Mucosa of gallbladder (tissue), 1 donor: Measurements from ENCODE around the gene TMEM72. TPM values are rescaled to one million over a fixed set of nuclear protein-coding genes. Genes with fewer than 3 reads are reported as not detected.
"Not testable (repeated sequence)": the region's sequence is repeated elsewhere in the genome, so short reads cannot be mapped to it uniquely, and the experiment has no call there.

Source experiments
- DNase-seq: peaks from one replicate; pipeline ENCODE4 v3.0.0-alpha.2; 2020; ENCODE audit warnings: low spot score
- total RNA-seq: library from RNA; stranded (reverse); gene quantifications from one replicate; pipeline ENCODE4 v1.2.1, GENCODE V29; 2021
- donor health status: DM: no; HTN: no; CAD: no.

The TMEM72 gene
- total RNA-seq = not detected

GRCh38 chr10:44911081-44911540, at the start of gene TMEM72:
TMEM72 (plus strand) TSS chr10:44911337; CDS start chr10:44911513, 176 bp downstream.
- peak; percentile 71 for DNase-seq

GRCh38 chr10:44862006-44862751, 49.0 kb upstream of the TMEM72 start:
- no peak for DNase-seq

DNA sequence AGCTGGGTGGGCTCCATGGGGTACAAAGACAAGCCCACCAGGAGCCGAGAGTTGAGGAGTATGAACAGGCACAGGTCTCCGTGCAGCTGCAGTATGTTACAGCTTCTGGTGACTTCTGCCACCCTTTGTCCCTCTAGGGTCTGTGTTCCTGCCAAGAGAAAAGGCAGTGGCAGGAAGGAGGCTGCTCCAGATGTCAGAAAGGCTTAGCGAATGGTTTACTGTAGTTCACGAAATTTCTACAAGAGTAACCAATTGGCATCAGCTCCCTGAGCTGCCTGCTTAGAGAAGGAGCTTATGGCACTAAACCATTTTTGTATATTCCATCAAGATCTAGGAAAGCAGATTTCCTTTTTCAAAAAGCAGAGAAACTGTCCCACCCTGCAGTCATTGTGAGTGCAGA, 48.2 kb upstream of the TMEM72 start:
- no peak for DNase-seq

- no peak for DNase-seq
Observed at GRCh38 chr10:44863344-44864047, 47.6 kb upstream of the TMEM72 start.

DNA sequence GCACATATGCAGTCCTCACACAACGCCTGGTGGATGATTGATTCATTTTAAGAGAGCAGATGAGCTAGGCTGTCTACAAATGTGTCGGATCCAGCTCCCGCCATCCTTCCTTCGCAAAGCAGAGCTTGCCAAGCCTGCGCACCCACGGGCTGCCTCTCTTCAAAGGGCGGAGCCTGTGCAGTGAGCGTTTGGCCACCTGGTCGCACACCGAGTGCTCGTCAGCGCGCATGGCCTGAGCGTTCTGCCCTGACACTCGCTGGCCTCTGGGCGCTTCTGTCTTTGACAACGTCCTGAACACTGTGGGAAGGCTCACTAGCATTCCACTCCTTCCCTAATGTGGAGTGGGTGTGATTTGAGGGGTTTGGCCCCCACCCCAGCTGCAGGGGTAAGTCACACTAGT, 47.1 kb upstream of the TMEM72 start:
- peak; percentile 38 for DNase-seq

GRCh38 chr10:44864637-44865288, 46.4 kb upstream of the TMEM72 start:
- peak; percentile 93 for DNase-seq

GRCh38 chr10:44865289-44865671, 45.9 kb upstream of the TMEM72 start:
- no peak for DNase-seq

DNA sequence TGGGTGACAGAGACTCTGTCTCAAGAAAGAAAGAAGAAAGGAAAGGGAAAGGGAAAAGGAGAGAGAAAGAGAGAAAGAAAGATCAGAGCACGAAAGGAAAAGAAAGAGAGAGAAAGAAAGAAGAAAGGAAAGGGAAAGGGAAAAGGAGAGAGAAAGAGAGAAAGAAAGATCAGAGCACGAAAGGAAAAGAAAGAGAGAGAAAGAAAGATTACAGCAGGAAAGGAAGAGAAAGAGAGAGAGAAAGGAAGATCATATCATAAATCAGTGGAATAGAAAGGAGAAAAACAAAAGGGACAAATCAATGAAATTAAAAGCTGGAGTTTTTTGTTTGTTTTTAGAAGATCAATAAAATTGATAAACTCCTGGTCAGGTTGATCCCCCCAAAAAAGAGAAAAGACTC, 44.8 kb upstream of the TMEM72 start:
- DNase-seq = not testable (repeated sequence)

- no peak for DNase-seq
Observed at GRCh38 chr10:44870031-44870430, 41.1 kb upstream of the TMEM72 start.

DNA sequence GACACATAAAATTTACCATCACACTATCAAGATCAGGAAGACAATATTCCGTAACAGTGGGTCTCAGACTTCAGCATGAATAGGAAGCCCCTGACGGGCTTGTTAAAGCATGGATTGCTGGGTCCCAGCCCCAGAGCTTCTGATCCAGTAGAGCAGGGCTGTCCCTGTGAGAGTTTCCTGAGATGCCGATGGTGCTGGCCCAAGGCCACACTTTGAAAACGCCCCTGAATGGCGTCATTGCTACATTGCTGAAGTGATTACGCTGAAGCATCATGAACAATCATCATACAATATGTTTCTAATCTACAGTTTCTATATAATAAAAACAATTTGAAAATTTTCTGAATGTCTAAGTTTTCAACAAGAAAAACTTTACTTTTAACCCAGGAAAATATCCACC, 38.0 kb upstream of the TMEM72 start:
- DNase-seq = no peak

- DNase-seq = no peak
Observed at GRCh38 chr10:44874166-44874565, 37.0 kb upstream of the TMEM72 start.

DNA sequence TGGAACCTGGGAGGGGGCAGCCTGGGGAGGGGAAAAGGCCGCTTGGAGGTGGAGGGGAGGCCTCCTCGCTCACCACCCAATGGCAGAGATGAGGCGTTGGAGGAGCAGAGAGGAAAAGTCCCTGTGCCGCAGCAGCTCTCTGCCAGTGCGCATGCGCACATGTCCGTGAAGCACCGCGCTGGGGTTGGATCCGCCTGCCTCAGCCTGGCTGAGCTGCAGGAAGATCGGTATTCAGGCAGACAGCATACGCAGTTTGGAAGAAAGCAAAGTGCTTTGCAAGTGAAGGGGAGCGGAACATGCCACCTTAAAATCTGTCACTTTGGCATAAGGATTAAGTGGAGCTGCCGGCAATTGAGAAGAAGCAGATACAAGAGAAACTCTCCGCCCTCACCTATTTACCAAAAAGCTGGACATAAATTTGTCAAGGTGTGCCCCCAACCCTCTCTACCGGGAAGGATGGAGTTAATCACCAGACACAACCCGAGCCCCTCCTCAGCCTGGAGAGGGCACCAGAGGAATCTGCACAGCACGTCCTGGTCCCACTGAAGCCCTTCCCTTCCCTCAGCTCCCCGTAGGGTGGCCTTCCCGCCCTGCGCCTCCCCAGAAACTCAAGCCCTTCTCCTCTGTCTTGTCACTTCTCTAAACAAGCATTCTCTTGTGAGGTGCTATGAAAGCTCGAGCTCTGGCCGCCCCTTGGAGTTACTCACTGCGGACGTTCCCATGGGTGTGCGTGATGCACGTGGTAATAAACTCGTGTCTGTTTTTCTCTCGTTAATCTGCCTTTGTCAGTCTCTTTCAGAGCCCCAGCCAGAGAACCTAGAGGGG, 32.2 kb upstream of the TMEM72 start:
- peak; percentile 88 for DNase-seq

- no peak for DNase-seq
Observed at GRCh38 chr10:44879531-44879899, 31.6 kb upstream of the TMEM72 start.

DNA sequence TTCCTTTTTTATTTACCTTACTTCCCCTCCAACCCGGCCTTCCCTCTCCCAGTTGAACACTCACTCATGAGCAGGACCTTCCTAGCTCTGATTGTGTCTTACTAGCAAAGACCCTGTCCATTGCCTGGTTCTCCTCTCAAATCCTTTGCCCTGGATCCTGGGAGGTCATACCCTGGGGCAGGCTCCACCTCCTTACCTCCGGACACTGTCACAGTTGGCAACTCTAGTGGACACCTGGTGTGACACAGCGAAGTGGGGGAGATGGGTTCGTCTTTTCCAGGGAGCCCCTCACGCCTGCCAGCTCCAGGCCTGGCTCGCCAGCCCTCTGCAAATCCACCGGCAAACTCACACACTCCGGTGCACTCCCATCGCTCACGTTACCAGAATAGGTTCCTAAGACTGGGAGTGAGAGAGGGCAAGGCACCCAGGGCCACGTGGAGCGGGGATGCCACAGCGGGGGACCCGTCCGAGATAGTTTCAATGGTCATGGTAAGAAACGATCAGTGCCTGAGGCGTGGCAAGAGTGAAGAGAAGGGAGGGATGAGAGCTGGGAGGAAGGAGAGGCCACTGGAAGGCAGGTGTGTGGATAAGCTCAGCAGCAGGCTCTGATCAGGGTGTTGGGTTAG, 30.9 kb upstream of the TMEM72 start:
- no peak for DNase-seq

DNA sequence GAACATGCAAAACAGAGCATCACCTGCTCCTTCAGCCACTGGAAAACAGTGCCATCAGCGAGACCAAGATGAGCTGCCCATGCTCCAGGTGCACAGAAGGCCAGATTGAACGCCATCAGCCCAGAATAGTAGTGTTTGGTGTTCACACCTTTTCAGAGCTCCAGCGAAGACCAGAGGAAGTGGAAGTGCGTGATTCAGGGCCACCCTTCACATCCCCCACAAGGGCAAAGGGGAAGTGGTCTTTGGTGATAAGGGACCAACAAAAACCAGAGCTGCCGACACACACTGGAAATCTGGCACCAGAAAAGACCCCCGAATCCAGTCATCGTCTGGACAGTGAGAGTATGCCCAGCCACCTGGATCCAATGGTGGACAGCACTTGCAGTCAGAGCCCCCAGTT, 29.5 kb upstream of the TMEM72 start:
- DNase-seq = no peak

GRCh38 chr10:44882166-44882720, 28.9 kb upstream of the TMEM72 start:
- DNase-seq = no peak

DNA sequence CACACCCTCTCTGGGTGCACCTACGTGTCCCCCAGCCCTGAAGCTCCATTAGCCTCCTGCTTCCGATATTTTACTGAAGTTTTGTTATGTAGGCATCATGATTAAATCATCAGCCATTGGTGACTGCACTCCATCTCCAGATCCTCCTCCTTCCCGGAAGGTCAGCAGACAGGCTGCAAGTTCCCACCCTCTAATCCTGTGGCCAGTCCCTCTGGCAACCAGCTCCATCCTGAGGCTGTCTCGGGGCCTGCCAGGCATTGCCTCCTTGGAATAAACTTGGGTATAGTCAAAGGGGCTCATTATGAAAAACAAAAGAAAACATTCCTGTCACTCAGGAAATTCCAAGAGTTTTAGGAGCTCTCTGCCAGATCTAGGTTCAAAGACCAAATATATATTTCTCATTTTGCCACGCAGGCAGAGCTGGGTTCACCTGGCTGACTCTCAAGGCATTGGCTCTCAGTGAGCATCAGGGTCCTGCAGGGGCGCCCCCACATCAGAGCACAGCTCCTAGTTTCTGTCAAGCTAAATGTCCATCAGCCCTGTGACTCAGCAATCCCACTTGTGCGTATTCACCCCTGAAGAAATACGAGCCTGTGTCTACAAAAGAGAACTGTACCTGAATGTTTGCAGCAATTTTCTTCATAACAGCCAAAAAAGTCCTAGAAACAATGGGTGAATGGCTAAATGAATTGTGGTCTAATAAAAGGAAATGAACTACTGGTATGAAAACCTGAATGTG, 27.4 kb upstream of the TMEM72 start:
- no peak for DNase-seq

- DNase-seq = no peak
Observed at GRCh38 chr10:44885710-44886109, 25.4 kb upstream of the TMEM72 start.

DNA sequence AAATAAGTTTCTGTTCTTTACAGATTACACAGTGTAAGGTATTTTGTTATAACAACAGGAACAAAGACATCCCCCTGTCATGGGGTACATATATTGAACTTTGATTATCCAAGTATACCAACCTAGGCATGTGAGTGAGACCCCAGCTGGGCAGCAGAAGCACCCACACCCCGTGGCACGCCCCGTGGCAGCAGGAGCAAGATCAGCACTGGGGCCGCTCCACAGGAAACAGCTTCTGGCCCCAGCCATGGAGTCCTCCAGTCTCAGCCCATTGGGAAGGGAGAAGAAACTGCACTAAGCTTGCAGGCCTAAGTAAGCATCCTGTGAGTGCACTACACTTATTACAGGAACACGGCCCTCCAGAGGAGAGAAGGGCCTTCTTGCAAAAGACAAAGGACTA, 24.2 kb upstream of the TMEM72 start:
- no peak for DNase-seq

DNA sequence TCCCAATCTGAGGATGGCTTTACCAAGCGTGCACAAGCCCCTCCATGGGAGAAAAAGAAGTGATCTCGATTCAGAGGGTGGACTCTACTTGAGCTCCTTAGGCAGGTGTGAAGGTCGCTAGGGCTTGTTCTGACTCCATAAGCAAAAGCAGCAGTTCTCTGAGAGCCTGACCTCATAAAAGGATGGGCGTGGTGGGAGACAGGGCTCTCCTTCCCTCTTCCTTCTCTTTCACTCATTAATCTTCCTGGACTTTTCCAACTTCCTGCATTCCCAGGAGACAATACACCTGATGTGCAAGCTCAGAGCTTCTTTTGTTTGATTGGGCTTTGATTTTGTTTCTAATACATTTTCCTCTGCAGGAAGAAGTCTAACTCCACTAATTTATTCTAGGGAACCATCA, 22.3 kb upstream of the TMEM72 start:
- no peak for DNase-seq
